Measurements from ENCODE around the gene TMEM132A. TPM values are rescaled to one million over a fixed set of nuclear protein-coding genes. Genes with fewer than 3 reads are reported as not detected.

TMEM132A gene
- polyA plus RNA-seq, 2 donors: 8.1 to 37.4 TPM

- Histone ChIP-seq H3K27ac (ENCODE audit: low read depth in 2 of 2, low read length in 1 of 2) (peak overlapping the region in 1 of 2 donors; percentile 3), H3K36me3 (ENCODE audit: control insufficient read depth in 2 of 2, insufficient read depth in 2 of 2, low read length in 1 of 2) (peaks cover 0 to 4% of the 10 kb centered on the region in 2 donors), H3K4me1 (ENCODE audit: control insufficient read depth in 2 of 2, insufficient read depth in 2 of 2, low read length in 1 of 2) (peaks cover 0 to 11% of the 10 kb centered on the region in 2 donors), H3K9me3 (ENCODE audit: control insufficient read depth in 2 of 2, insufficient read depth in 1 of 2, low read depth in 1 of 2, low read length in 1 of 2) (no peaks in the 10 kb centered on the region), H3K4me3 (ENCODE audit: low read depth in 1 of 2, low read length in 2 of 2) (peak overlapping the region; percentile 43 to 49), H3K27me3 (ENCODE audit: control insufficient read depth in 1 of 2, insufficient read depth in 2 of 2, low read length in 2 of 2) (no peaks in the 10 kb centered on the region)
- WGBS, 2 donors: 17 to 24% methylated on average over 76 to 86 of the region's 86 CpGs
Measured at GRCh38 chr11:60950933-60951605, 26.8 kb downstream of the TMEM132A start.

DNA sequence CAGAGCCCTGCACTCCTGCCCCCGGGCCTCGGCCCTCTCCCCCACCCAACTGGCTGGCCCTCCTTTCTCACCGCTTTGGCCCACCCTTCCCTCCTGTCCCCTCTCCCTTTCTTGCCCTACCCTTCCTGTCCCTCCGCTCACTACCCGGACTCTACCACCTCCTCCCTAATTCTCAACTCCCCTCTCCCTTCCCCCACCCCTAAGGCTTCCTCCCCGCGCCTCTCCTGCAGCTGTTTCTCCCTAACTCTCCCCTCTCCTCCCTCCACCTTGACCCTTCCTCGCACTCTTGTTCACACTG is 27.3 kb downstream of the TMEM132A start:
- H3K4me1 ChIP-seq (ENCODE audit: control insufficient read depth in 2 of 2, insufficient read depth in 2 of 2, low read length in 1 of 2): peaks cover 0 to 11% of the 10 kb centered on the region in 2 donors
- H3K36me3 ChIP-seq (ENCODE audit: control insufficient read depth in 2 of 2, insufficient read depth in 2 of 2, low read length in 1 of 2): peaks cover 0 to 1% of the 10 kb centered on the region in 2 donors
- WGBS, 2 donors: 21 to 24% methylated on average over 8 of the region's 8 CpGs
- no peaks in the 10 kb centered on the region for H3K9me3 ChIP-seq (ENCODE audit: control insufficient read depth in 2 of 2, insufficient read depth in 1 of 2, low read depth in 1 of 2, low read length in 1 of 2)
- no peaks in the 10 kb centered on the region for H3K27me3 ChIP-seq (ENCODE audit: control insufficient read depth in 1 of 2, insufficient read depth in 2 of 2, low read length in 2 of 2)
- peak overlapping the region; percentile 43 to 49 for H3K4me3 ChIP-seq (ENCODE audit: low read depth in 1 of 2, low read length in 2 of 2)
- peak overlapping the region; percentile 62 to 82 for H3K27ac ChIP-seq (ENCODE audit: low read depth in 2 of 2, low read length in 1 of 2)

DNA sequence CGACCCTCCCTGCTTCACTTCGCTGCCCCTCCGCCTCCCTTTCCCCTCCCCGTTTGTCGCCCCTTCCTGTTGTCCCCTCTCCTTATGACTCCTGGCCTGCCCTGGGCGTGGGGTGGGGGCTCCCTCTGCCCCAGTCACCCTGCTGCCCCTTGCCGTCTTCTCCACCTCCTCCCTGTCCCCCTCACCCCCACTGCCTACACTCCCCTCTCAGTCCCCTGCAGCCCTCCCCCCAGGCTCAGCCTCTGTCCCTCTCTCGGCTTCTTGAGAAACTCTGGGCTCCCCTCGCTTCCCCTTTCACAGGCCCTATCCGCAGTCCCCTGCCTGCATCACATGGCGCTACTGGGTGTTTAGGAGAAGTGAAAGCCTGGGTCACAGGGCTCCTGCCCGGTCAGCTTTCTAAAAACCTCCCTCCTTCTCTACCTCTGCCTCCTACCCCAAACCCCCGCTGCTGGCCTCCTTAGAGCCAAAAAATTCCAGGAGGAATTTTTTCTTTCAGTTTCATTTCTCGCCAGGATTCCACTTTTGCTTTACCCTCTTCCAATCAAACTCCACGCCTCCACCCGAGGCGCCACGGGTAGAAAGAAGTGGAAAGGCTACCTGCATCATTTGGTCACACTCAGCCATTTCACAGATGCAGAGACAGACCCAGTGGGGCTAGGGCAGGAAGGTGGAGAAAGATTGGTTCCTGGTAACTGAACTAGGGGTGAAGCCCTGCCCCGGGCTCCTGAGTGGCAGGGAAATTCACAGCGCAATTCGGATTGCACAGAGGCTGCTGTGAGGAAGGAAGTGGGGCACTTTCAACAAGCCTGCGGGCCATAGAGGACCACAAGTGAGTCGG is 27.9 kb downstream of the TMEM132A start, which contains the start of gene SLC15A3:
Gene SLC15A3 (minus strand): TSS at position 273 of the 838 bp plus-strand sequence. CDS start 625 bp downstream, outside the sequence.
- H3K9me3 ChIP-seq (ENCODE audit: control insufficient read depth in 2 of 2, insufficient read depth in 1 of 2, low read depth in 1 of 2, low read length in 1 of 2): no peaks in the 10 kb centered on the region
- H3K4me1 ChIP-seq (ENCODE audit: control insufficient read depth in 2 of 2, insufficient read depth in 2 of 2, low read length in 1 of 2): peaks cover 0 to 12% of the 10 kb centered on the region in 2 donors
- no peaks in the 10 kb centered on the region for H3K27me3 ChIP-seq (ENCODE audit: control insufficient read depth in 1 of 2, insufficient read depth in 2 of 2, low read length in 2 of 2)
- H3K4me3 ChIP-seq (ENCODE audit: low read depth in 1 of 2, low read length in 2 of 2): peak within 1 kb of the TSS; percentile 43 to 49
- H3K36me3 ChIP-seq (ENCODE audit: control insufficient read depth in 2 of 2, insufficient read depth in 2 of 2, low read length in 1 of 2): no peaks in the 10 kb centered on the region
- WGBS, 2 donors: 16 to 28% methylated on average over 23 of the region's 23 CpGs
- H3K27ac ChIP-seq (ENCODE audit: low read depth in 2 of 2, low read length in 1 of 2): peak within 1 kb of the TSS; percentile 62 to 82

GRCh38 chr11:60952742-60953170 is 28.5 kb downstream of the TMEM132A start:
- Histone ChIP-seq H3K4me1 (ENCODE audit: control insufficient read depth in 2 of 2, insufficient read depth in 2 of 2, low read length in 1 of 2) (peaks cover 0 to 13% of the 10 kb centered on the region in 2 donors), H3K36me3 (ENCODE audit: control insufficient read depth in 2 of 2, insufficient read depth in 2 of 2, low read length in 1 of 2) (no peaks in the 10 kb centered on the region), H3K4me3 (ENCODE audit: low read depth in 1 of 2, low read length in 2 of 2) (no peak overlapping the region), H3K27me3 (ENCODE audit: control insufficient read depth in 1 of 2, insufficient read depth in 2 of 2, low read length in 2 of 2) (no peaks in the 10 kb centered on the region), H3K27ac (ENCODE audit: low read depth in 2 of 2, low read length in 1 of 2) (peak overlapping the region; percentile 62 to 82), H3K9me3 (ENCODE audit: control insufficient read depth in 2 of 2, insufficient read depth in 1 of 2, low read depth in 1 of 2, low read length in 1 of 2) (no peaks in the 10 kb centered on the region)
- whole genome bisulfite sequencing, 2 donors: 21 to 27% methylated on average over 3 of the region's 3 CpGs

- H3K9me3 ChIP-seq (ENCODE audit: control insufficient read depth in 2 of 2, insufficient read depth in 1 of 2, low read depth in 1 of 2, low read length in 1 of 2): no peaks in the 10 kb centered on the region
- peaks cover 0 to 13% of the 10 kb centered on the region in 2 donors for H3K4me1 ChIP-seq (ENCODE audit: control insufficient read depth in 2 of 2, insufficient read depth in 2 of 2, low read length in 1 of 2)
- WGBS, 2 donors: 76 to 78% methylated on average over 6 of the region's 6 CpGs
- no peaks in the 10 kb centered on the region for H3K36me3 ChIP-seq (ENCODE audit: control insufficient read depth in 2 of 2, insufficient read depth in 2 of 2, low read length in 1 of 2)
- H3K27ac ChIP-seq (ENCODE audit: low read depth in 2 of 2, low read length in 1 of 2): no peak overlapping the region
- H3K4me3 ChIP-seq (ENCODE audit: low read depth in 1 of 2, low read length in 2 of 2): no peak overlapping the region
- no peaks in the 10 kb centered on the region for H3K27me3 ChIP-seq (ENCODE audit: control insufficient read depth in 1 of 2, insufficient read depth in 2 of 2, low read length in 2 of 2)
Measured at GRCh38 chr11:60953781-60954180, 29.5 kb downstream of the TMEM132A start.

DNA sequence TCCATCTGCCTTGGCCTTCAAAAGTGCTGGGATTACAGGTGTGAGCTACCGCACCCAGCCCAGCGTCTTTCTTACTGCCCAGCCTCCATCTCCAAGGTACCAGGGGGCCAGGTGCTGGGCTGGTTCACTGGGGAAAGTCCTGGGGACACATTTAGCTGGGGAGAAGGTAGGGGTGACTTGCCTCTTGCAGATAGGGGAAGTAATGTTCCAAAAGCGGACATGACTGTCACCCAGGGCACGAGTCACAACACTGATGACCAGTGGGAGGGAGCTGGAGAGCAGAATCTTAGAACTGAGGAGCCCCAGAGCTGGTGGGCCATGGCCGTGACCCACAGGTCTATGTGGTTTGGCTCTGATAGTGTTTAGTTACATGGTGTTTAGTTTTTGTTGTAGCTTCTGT is 30.2 kb downstream of the TMEM132A start:
- Histone ChIP-seq H3K4me3 (ENCODE audit: low read depth in 1 of 2, low read length in 2 of 2) (no peak overlapping the region), H3K27me3 (ENCODE audit: control insufficient read depth in 1 of 2, insufficient read depth in 2 of 2, low read length in 2 of 2) (no peaks in the 10 kb centered on the region), H3K4me1 (ENCODE audit: control insufficient read depth in 2 of 2, insufficient read depth in 2 of 2, low read length in 1 of 2) (peaks cover 0 to 13% of the 10 kb centered on the region in 2 donors), H3K36me3 (ENCODE audit: control insufficient read depth in 2 of 2, insufficient read depth in 2 of 2, low read length in 1 of 2) (no peaks in the 10 kb centered on the region), H3K9me3 (ENCODE audit: control insufficient read depth in 2 of 2, insufficient read depth in 1 of 2, low read depth in 1 of 2, low read length in 1 of 2) (no peaks in the 10 kb centered on the region), H3K27ac (ENCODE audit: low read depth in 2 of 2, low read length in 1 of 2) (no peak overlapping the region)
- WGBS, 2 donors: 76 to 82% methylated on average over 5 of the region's 5 CpGs

GRCh38 chr11:60955571-60955970 is 31.3 kb downstream of the TMEM132A start:
- no peak overlapping the region for H3K27ac ChIP-seq (ENCODE audit: low read depth in 2 of 2, low read length in 1 of 2)
- H3K4me1 ChIP-seq (ENCODE audit: control insufficient read depth in 2 of 2, insufficient read depth in 2 of 2, low read length in 1 of 2): peaks cover 0 to 13% of the 10 kb centered on the region in 2 donors
- H3K36me3 ChIP-seq (ENCODE audit: control insufficient read depth in 2 of 2, insufficient read depth in 2 of 2, low read length in 1 of 2): no peaks in the 10 kb centered on the region
- H3K27me3 ChIP-seq (ENCODE audit: control insufficient read depth in 1 of 2, insufficient read depth in 2 of 2, low read length in 2 of 2): no peaks in the 10 kb centered on the region
- H3K4me3 ChIP-seq (ENCODE audit: low read depth in 1 of 2, low read length in 2 of 2): no peak overlapping the region
- WGBS, 2 donors: 46 to 51% methylated on average over 5 of the region's 5 CpGs
- no peaks in the 10 kb centered on the region for H3K9me3 ChIP-seq (ENCODE audit: control insufficient read depth in 2 of 2, insufficient read depth in 1 of 2, low read depth in 1 of 2, low read length in 1 of 2)

DNA sequence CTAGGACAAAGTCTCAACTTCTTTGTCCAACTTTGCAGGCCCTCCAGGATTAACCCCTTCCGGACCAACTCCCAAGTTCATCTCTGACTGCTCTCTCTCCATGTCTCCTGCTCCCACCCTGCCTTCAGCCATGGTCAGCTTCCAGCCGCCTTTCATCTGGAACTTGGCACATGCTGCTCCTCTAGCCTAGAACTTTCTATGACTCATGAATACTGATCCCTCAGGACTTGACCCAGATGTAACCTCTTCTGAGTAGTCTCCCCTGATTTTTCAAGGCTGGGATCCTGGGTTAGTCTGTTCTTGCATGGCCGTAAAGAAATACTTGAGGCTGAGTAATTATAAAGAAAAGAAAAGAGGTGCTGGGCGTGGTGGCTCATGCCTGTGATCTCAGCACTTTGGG is 32.9 kb downstream of the TMEM132A start:
- peak overlapping the region in 1 of 2 donors; percentile 33 for H3K27ac ChIP-seq (ENCODE audit: low read depth in 2 of 2, low read length in 1 of 2)
- H3K9me3 ChIP-seq (ENCODE audit: control insufficient read depth in 2 of 2, insufficient read depth in 1 of 2, low read depth in 1 of 2, low read length in 1 of 2): no peaks in the 10 kb centered on the region
- no peak overlapping the region for H3K4me3 ChIP-seq (ENCODE audit: low read depth in 1 of 2, low read length in 2 of 2)
- H3K4me1 ChIP-seq (ENCODE audit: control insufficient read depth in 2 of 2, insufficient read depth in 2 of 2, low read length in 1 of 2): peaks cover 0 to 2% of the 10 kb centered on the region in 2 donors
- H3K36me3 ChIP-seq (ENCODE audit: control insufficient read depth in 2 of 2, insufficient read depth in 2 of 2, low read length in 1 of 2): no peaks in the 10 kb centered on the region
- H3K27me3 ChIP-seq (ENCODE audit: control insufficient read depth in 1 of 2, insufficient read depth in 2 of 2, low read length in 2 of 2): no peaks in the 10 kb centered on the region
- 71 to 74% methylated on average over 4 of the region's 4 CpGs for WGBS, 2 donors

- Histone ChIP-seq H3K4me1 (ENCODE audit: control insufficient read depth in 2 of 2, insufficient read depth in 2 of 2, low read length in 1 of 2) (peaks cover 0 to 2% of the 10 kb centered on the region in 2 donors), H3K36me3 (ENCODE audit: control insufficient read depth in 2 of 2, insufficient read depth in 2 of 2, low read length in 1 of 2) (no peaks in the 10 kb centered on the region)
- 69 to 72% methylated on average over 6 of the region's 6 CpGs for WGBS, 2 donors
Measured at GRCh38 chr11:60959431-60959830, 35.2 kb downstream of the TMEM132A start.

More at GRCh38 chr11:60959431-60959830, 35.2 kb downstream of the TMEM132A start:
- no peaks in the 10 kb centered on the region for H3K27me3 ChIP-seq (ENCODE audit: control insufficient read depth in 1 of 2, insufficient read depth in 2 of 2, low read length in 2 of 2)
- H3K27ac ChIP-seq (ENCODE audit: low read depth in 2 of 2, low read length in 1 of 2): no peak overlapping the region
- no peak overlapping the region for H3K4me3 ChIP-seq (ENCODE audit: low read depth in 1 of 2, low read length in 2 of 2)
- H3K9me3 ChIP-seq (ENCODE audit: control insufficient read depth in 2 of 2, insufficient read depth in 1 of 2, low read depth in 1 of 2, low read length in 1 of 2): no peaks in the 10 kb centered on the region
